Stomach (tissue), 4 donors: Measurements from ENCODE around the gene SLC22A1.

Experiments used
- POLR2A ChIP-seq, 4 donors: fragments of 450-650 bp; IDR thresholded peaks; one replicate each; pipeline ENCODE4 v1.6.1; 2016; ENCODE audit warnings: antibody characterized with exemption in 4 of 4, control low read depth in 2 of 4, mild to moderate bottlenecking in 1 of 4, moderate library complexity in 1 of 4
- POLR2AphosphoS5 ChIP-seq, 3 donors: sonication (generic); formaldehyde crosslinking; IDR thresholded peaks; one replicate each; pipeline ENCODE4 v1.6.1; 2016; ENCODE audit warnings: antibody characterized with exemption in 3 of 3
- TF ChIP-seq, protein P1 (sequence below), 7 experiments: fragments of 450-650 bp in 4 of 7; fragments of 200-600 bp in 3 of 7; sonication (generic) in 3 of 7; IDR thresholded peaks; one replicate each; pipeline ENCODE4 v1.5.1; 2016 to 2019; ENCODE audit warnings: antibody characterized with exemption in 7 of 7, control low read depth in 2 of 7, mild to moderate bottlenecking in 1 of 7

DNA sequence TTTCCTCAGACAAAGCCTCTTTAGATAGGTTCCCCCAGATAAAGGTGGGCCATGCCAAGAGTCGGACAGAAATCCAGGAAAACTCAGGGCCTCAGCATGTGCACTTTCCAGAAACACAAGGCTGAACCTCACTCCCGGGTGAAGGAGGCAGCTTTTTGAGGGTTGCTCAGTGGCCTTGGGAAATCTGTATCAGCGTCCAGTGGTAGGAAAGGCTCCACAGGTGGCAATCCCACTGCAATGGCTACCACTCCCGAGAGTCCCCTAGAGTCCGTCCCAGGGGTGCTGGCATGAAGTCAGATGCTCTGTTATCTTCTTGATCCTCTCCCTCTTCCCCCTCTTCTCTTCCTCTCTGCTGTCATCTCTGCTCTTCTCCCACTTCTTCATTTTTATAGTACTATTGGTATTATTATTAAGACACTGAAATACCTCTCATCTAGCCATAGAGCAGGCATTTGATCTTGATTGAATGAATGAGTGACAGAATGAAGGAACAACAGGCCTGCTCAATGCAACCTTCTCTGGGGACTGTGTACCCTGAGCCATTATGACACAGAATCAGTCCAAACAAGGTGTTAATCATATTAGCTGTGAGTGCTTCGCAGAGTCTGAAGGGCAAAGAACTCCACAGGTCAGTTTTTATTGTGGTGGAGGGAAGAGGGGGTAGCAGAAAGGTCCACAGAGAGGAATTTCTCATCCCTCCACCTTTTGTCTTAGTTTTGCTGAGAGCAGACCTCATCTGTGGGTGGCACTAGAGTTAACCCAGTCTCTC, 13.3 kb downstream of the SLC22A1 start:
- TF ChIP-seq, protein P1, sequence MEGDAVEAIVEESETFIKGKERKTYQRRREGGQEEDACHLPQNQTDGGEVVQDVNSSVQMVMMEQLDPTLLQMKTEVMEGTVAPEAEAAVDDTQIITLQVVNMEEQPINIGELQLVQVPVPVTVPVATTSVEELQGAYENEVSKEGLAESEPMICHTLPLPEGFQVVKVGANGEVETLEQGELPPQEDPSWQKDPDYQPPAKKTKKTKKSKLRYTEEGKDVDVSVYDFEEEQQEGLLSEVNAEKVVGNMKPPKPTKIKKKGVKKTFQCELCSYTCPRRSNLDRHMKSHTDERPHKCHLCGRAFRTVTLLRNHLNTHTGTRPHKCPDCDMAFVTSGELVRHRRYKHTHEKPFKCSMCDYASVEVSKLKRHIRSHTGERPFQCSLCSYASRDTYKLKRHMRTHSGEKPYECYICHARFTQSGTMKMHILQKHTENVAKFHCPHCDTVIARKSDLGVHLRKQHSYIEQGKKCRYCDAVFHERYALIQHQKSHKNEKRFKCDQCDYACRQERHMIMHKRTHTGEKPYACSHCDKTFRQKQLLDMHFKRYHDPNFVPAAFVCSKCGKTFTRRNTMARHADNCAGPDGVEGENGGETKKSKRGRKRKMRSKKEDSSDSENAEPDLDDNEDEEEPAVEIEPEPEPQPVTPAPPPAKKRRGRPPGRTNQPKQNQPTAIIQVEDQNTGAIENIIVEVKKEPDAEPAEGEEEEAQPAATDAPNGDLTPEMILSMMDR (IDR thresholded peaks at IDR 0.05) = no peak
- TF ChIP-seq POLR2A (IDR thresholded peaks at IDR 0.05) (no peak), POLR2AphosphoS5 (IDR thresholded peaks at IDR 0.05) (no peak)
